ENCODE results near the gene WDR88. TPM values are rescaled to one million over a fixed set of nuclear protein-coding genes. Genes with fewer than 3 reads are reported as not detected.

The WDR88 gene
- total RNA-seq, 1 experiment from 2014 or later, result 0.28 TPM

GRCh38 chr19:33194532-33194885, 62.6 kb downstream of the WDR88 start (continued):
- TF ChIP-seq ZNF281 (CRISPR knock-in tag; IDR thresholded peaks at IDR 0.05) (no peak), FOXJ3 (CRISPR knock-in tag; IDR thresholded peaks at IDR 0.05; ENCODE audit: borderline replicate concordance) (no peak), CREB1 (CRISPR knock-in tag; IDR thresholded peaks at IDR 0.05) (no peak), EMX1 (CRISPR knock-in tag; IDR thresholded peaks at IDR 0.05) (no peak), ZNF416 (CRISPR knock-in tag; IDR thresholded peaks at IDR 0.05) (no peak), ZNF232 (CRISPR knock-in tag; IDR thresholded peaks at IDR 0.05) (no peak)

GRCh38 chr19:33194886-33195644, 63.2 kb downstream of the WDR88 start:
- DNase-seq (ENCODE audit: low spot score), result peak; percentile 39
- ATAC-seq, result peak; percentile 46
- ChIA-PET POLR2A (interaction anchor here (0.6 to 1.0 kb wide), 3 partner anchors 11 to 310 kb away, joined by 3 to 6 read pairs (median 3); no protein-coding TSS in a partner anchor), CTCF (interaction anchor here (1.0 to 5.2 kb wide), 4 partner anchors 11 to 40 kb away, joined by 3 to 34 read pairs (median 3); no protein-coding TSS in a partner anchor)
- no peaks in the 10 kb centered on the region for H3K9me3 Mint-ChIP-seq
- peaks cover 25% of the 10 kb centered on the region for H3K27me3 Mint-ChIP-seq (ENCODE audit: low read depth)
- H3K4me1 Mint-ChIP-seq, result 0 out of 2 replicates have a peak, but pooled peaks cover 3% of the 10 kb centered on the region
- no peak overlapping the region for H3K27ac Mint-ChIP-seq
- peak overlapping the region; percentile 73 for H3K4me3 Mint-ChIP-seq
- TF ChIP-seq HMGXB4 (CRISPR knock-in tag; IDR thresholded peaks at IDR 0.05) (peak; percentile 37; the same call in 1 of the 2 replicates), HMGA2 (CRISPR knock-in tag; IDR thresholded peaks at IDR 0.05) (0 out of 2 replicates have a peak, but pooled peaks have one; percentile 7), NFATC4 (CRISPR knock-in tag; IDR thresholded peaks at IDR 0.05) (no peak)
- H3K36me3 Mint-ChIP-seq, result peaks cover 5% of the 10 kb centered on the region; the same call in 1 of the 2 replicates

- DNase-seq (ENCODE audit: low spot score) (no peak), ATAC-seq (no peak)
- peaks cover 5% of the 10 kb centered on the region; the same call in 1 of the 2 replicates for H3K36me3 Mint-ChIP-seq
- no peaks in the 10 kb centered on the region for H3K4me1 Mint-ChIP-seq
- no peaks in the 10 kb centered on the region for H3K9me3 Mint-ChIP-seq
- peak overlapping the region; percentile 73 for H3K4me3 Mint-ChIP-seq
- CTCF ChIA-PET, result interaction anchor here (1.0 to 5.2 kb wide), 4 partner anchors 11 to 39 kb away, joined by 3 to 34 read pairs (median 3); no protein-coding TSS in a partner anchor
- POLR2A ChIA-PET, result interaction anchor here (0.6 kb wide), 2 partner anchors 11 to 132 kb away, joined by 3 to 6 read pairs; no protein-coding TSS in a partner anchor
- H3K27ac Mint-ChIP-seq, result no peak overlapping the region
- peaks cover 25% of the 10 kb centered on the region for H3K27me3 Mint-ChIP-seq (ENCODE audit: low read depth)
- TF ChIP-seq ZNF532 (CRISPR knock-in tag; IDR thresholded peaks at IDR 0.05; ENCODE audit: borderline replicate concordance) (no peak), ZNF423 (CRISPR knock-in tag; IDR thresholded peaks at IDR 0.05) (no peak), ZNF425 (CRISPR knock-in tag; conservative IDR thresholded peaks at IDR 0.05) (no peak), PRDM15 (CRISPR knock-in tag; IDR thresholded peaks at IDR 0.05) (no peak)
These were observed 63.9 kb downstream of the WDR88 start for GRCh38 chr19:33195645-33196347.

All from WTC11 (cell line).